ENCODE results near the gene GNG13.

GNG13 gene

DNA sequence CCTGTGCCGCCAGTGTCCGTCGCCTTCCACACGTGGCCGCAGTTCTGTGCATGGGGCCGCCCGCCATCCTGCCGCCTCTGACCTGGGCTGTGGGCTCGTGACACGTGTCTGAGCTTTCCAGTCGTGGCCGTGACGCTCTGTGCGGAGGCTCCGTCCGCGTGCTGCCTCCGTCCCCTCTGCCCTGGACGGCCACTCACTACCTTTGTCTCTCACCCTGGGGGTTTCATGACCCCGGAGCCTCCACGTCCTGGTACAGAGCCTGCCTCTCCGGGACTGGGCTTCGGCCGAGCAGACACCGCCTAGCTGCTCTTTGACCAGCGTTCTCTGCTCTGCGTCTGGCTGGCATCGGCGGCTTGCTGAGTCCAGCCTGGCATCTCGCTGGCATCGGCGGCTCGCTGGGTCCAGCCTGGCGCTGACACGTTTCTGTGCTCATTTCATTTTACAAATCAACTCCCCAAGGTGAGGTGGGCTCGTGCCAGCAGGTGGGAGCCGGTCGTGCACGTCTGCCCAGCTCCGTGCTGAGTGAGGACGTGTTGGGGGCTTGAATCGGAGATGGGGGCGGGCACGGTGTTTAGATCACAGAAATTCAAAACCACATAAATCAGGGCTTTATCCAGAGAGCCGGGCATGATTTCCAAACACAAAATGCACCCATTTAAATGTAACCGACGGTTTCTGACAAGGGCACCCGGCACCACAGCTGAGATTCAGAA, 44.3 kb upstream of the GNG13 start:
- TF ChIP-seq EGR1 (IDR thresholded peaks at IDR 0.05) (no peak), CREB1 (IDR thresholded peaks at IDR 0.05; ENCODE audit: low read depth) (no peak), TEAD4 (IDR thresholded peaks at IDR 0.05) (no peak), TCF12 (IDR thresholded peaks at IDR 0.05; ENCODE audit: low read depth) (no peak), ZBTB7A (IDR thresholded peaks at IDR 0.05; ENCODE audit: low read depth) (no peak), CEBPB (IDR thresholded peaks at IDR 0.05) (no peak), FOXM1 (IDR thresholded peaks at IDR 0.05; ENCODE audit: borderline replicate concordance, low read depth) (no peak), REST (IDR thresholded peaks at IDR 0.05; ENCODE audit: low read depth) (no peak), YY1 (IDR thresholded peaks at IDR 0.05; ENCODE audit: low read depth) (no peak), USF1 (IDR thresholded peaks at IDR 0.05) (no peak), TAF1 (IDR thresholded peaks at IDR 0.05; ENCODE audit: low read depth) (no peak), EP300 (IDR thresholded peaks at IDR 0.05; ENCODE audit: borderline replicate concordance) (no peak), RAD21 (IDR thresholded peaks at IDR 0.05; ENCODE audit: low read depth) (no peak)
- TF ChIP-seq, protein P1, sequence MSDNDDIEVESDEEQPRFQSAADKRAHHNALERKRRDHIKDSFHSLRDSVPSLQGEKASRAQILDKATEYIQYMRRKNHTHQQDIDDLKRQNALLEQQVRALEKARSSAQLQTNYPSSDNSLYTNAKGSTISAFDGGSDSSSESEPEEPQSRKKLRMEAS (IDR thresholded peaks at IDR 0.05) = no peak

GRCh38 chr16:843771-844170, 43.2 kb upstream of the GNG13 start:
- TF ChIP-seq CREB1 (IDR thresholded peaks at IDR 0.05; ENCODE audit: low read depth) = no peak
- no peak for TF ChIP-seq REST (IDR thresholded peaks at IDR 0.05; ENCODE audit: low read depth)
- TF ChIP-seq TEAD4 (IDR thresholded peaks at IDR 0.05) = no peak
- TF ChIP-seq TAF1 (IDR thresholded peaks at IDR 0.05; ENCODE audit: low read depth) = no peak
- TF ChIP-seq EGR1 (IDR thresholded peaks at IDR 0.05) = no peak
- no peak for TF ChIP-seq NFIC (IDR thresholded peaks at IDR 0.05)
- TF ChIP-seq ZBTB7A (IDR thresholded peaks at IDR 0.05; ENCODE audit: low read depth) = no peak
- TF ChIP-seq USF1 (IDR thresholded peaks at IDR 0.05) = no peak
- TF ChIP-seq TCF12 (IDR thresholded peaks at IDR 0.05; ENCODE audit: low read depth) = no peak
- no peak for TF ChIP-seq CEBPB (IDR thresholded peaks at IDR 0.05)

DNA sequence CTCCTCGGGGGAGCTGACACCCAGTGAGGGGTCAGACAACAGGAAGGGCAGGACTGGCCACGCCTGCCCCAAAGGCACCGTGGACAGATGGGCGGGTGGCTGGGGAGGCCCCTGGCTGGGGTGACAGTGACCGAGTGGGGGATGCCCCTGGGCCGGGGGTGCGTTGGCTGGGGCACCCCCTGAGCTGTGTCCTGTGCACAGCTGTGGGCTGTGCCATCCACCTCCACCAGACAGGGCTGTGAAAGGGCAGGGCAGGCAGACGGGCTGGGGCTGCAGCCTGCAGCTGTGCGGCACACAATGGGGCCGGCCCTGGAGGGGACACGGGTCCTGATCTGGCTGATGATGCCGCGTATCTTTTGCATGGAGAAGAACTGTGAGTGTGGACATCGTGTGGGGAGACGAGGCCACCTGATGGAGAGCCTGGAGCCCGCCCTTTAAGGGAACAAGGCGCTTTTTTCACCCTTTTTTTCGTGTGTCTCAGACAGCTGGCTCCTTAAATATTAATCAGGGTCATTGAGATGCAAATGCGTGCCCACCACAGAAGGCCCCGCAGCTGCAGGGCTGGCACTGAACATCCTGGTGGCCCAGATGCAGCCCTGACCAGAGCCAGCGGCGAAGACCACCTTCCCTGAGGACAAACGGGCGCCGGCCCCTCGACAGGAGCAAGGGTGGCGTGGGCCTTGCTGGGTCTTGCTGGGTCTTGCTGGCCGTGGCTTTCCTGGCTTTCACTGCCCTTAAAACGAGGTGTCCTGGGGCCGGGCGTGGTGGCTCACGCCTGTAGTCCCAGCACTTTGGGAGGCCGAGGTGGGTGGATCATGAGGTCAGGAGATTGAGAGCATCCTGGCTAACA, 42.4 kb upstream of the GNG13 start:
- no peak for TF ChIP-seq TAF1 (IDR thresholded peaks at IDR 0.05; ENCODE audit: low read depth)
- no peak for TF ChIP-seq TCF12 (IDR thresholded peaks at IDR 0.05; ENCODE audit: low read depth)
- TF ChIP-seq USF1 (IDR thresholded peaks at IDR 0.05) = no peak
- TF ChIP-seq, protein P1 (IDR thresholded peaks at IDR 0.05) = no peak
- no peak for TF ChIP-seq REST (IDR thresholded peaks at IDR 0.05; ENCODE audit: low read depth)
- TF ChIP-seq ZBTB7A (IDR thresholded peaks at IDR 0.05; ENCODE audit: low read depth) = no peak
- TF ChIP-seq RAD21 (IDR thresholded peaks at IDR 0.05; ENCODE audit: low read depth) = no peak
- TF ChIP-seq CEBPB (IDR thresholded peaks at IDR 0.05) = no peak
- no peak for TF ChIP-seq EP300 (IDR thresholded peaks at IDR 0.05; ENCODE audit: borderline replicate concordance)
- no peak for TF ChIP-seq NFIC (IDR thresholded peaks at IDR 0.05)
- no peak for TF ChIP-seq YY1 (IDR thresholded peaks at IDR 0.05; ENCODE audit: low read depth)
- no peak for TF ChIP-seq FOXM1 (IDR thresholded peaks at IDR 0.05; ENCODE audit: borderline replicate concordance, low read depth)
- no peak for TF ChIP-seq CREB1 (IDR thresholded peaks at IDR 0.05; ENCODE audit: low read depth)

All from Ishikawa (cell line).